ENCODE results near the gene MED13L.

DNA sequence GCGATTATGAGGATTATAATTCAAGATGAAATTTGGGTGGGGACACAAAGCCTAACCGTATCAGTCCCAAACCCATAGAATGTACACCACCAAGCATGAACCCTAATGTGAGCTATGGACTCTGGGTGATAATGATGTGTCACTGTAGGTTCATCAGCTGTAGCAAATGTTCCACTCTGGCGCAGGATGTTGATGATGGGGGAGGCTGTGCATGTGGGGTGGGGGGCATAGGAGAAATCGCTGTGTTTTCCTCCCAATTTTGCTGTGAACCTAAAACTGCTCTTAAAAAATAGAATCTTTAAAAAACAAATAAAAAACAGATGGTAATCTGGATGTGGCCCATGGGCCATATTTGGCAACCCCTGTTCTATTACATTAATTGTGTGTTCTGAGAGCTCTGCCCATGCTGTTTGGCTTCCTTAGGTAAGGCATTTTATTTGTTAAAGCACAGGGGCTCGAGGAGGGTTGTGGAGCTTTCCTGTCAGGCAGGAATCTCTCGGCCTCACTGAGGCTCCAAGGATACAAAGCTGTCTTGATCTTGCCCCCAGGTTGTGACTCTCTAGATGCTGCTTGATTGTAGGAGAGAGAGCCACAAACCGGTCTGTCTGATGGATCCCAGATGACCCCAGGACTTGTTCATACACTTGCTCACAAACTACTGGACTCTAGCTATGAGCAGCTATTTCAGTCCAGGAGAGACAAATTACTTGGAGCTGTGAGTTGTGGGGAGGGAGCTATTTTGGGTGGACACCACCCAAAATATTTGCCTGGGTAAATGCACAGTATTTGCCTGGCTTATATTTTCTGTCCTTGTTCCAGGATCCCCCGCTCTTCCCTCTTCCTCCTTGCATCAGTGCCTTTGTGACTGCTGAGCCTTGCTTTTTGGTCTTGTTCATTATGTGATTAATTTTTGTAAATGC lies 340.2 kb downstream of the MED13L start:
- TF ChIP-seq, protein P1, sequence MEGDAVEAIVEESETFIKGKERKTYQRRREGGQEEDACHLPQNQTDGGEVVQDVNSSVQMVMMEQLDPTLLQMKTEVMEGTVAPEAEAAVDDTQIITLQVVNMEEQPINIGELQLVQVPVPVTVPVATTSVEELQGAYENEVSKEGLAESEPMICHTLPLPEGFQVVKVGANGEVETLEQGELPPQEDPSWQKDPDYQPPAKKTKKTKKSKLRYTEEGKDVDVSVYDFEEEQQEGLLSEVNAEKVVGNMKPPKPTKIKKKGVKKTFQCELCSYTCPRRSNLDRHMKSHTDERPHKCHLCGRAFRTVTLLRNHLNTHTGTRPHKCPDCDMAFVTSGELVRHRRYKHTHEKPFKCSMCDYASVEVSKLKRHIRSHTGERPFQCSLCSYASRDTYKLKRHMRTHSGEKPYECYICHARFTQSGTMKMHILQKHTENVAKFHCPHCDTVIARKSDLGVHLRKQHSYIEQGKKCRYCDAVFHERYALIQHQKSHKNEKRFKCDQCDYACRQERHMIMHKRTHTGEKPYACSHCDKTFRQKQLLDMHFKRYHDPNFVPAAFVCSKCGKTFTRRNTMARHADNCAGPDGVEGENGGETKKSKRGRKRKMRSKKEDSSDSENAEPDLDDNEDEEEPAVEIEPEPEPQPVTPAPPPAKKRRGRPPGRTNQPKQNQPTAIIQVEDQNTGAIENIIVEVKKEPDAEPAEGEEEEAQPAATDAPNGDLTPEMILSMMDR (conservative IDR thresholded peaks at IDR 0.05 in 1 of 2, IDR thresholded peaks at IDR 0.05 in 1 of 2; ENCODE audit: low read depth in 1 of 2, low read length in 2 of 2), result no peak
- no peak for TF ChIP-seq EZH2 (IDR thresholded peaks at IDR 0.05; ENCODE audit: low read length, missing control alignments)
